Peyer's patch (tissue), 4 donors: ENCODE results near the gene SMCO1. TPM values are rescaled to one million over a fixed set of nuclear protein-coding genes. Genes with fewer than 3 reads are reported as not detected.
"Not testable (repeated sequence)": the region's sequence is repeated elsewhere in the genome, so short reads cannot be mapped to it uniquely, and the experiment has no call there.

Experiments used
- DNase-seq, 3 donors: peaks; one replicate each; pipeline ENCODE4 v3.0.0-alpha.2; 2017 to 2019
- H3K27ac ChIP-seq, 4 donors: fragments of 200-600 bp; sonication (generic); one replicate each; pipeline ENCODE4 v1.5.1; 2016 to 2019
- H3K27me3 ChIP-seq, 2 donors: fragments of 200-600 bp; sonication (generic); one replicate each; pipeline ENCODE4 v1.5.1; 2019
- H3K36me3 ChIP-seq, 3 donors: fragments of 200-600 bp; sonication (generic); one replicate each; pipeline ENCODE4 v1.5.1; 2016 to 2019
- H3K4me1 ChIP-seq, 4 donors: fragments of 200-600 bp; sonication (generic); one replicate each; pipeline ENCODE4 v1.5.1; 2016 to 2019
- H3K4me3 ChIP-seq, 4 donors: fragments of 200-600 bp; sonication (generic); 1 replicate in 3 of 4; 2 replicates in 1 of 4; pipeline ENCODE4 v1.5.1; 2016 to 2019; ENCODE audit warnings: mild to moderate bottlenecking in 1 of 4
- H3K9me3 ChIP-seq, 4 donors: fragments of 200-600 bp; sonication (generic); one replicate each; pipeline ENCODE4 v1.5.1; 2016 to 2019; ENCODE audit warnings: mild to moderate bottlenecking in 1 of 4
- CTCF ChIP-seq, 6 experiments: fragments of 450-650 bp in 4 of 6; fragments of 200-600 bp in 2 of 6; sonication (generic) in 1 of 6; IDR thresholded peaks; one replicate each; pipeline ENCODE4 v1.5.1; 2017 to 2019; ENCODE audit warnings: antibody characterized with exemption in 6 of 6, mild to moderate bottlenecking in 3 of 6, moderate library complexity in 1 of 6
- POLR2A ChIP-seq, 2 donors: fragments of 450-650 bp; IDR thresholded peaks; one replicate each; pipeline ENCODE4 v1.5.1; 2017; ENCODE audit warnings: antibody characterized with exemption in 2 of 2, mild to moderate bottlenecking in 2 of 2, moderate library complexity in 2 of 2
- small RNA-seq, 2 donors: library from RNA; depleted of rRNA; stranded (forward); fragments of <200 nt; gene quantifications; one replicate each; pipeline ENCODE3, GENCODE V24; 2016
- total RNA-seq, 4 donors: library from RNA; depleted of rRNA; stranded (reverse); fragments of >200 nt; gene quantifications; one replicate each; pipeline ENCODE4 v1.1.0, GENCODE V29; 2016

The SMCO1 gene
- total RNA-seq, 4 donors from 2014 or later: not detected

DNA sequence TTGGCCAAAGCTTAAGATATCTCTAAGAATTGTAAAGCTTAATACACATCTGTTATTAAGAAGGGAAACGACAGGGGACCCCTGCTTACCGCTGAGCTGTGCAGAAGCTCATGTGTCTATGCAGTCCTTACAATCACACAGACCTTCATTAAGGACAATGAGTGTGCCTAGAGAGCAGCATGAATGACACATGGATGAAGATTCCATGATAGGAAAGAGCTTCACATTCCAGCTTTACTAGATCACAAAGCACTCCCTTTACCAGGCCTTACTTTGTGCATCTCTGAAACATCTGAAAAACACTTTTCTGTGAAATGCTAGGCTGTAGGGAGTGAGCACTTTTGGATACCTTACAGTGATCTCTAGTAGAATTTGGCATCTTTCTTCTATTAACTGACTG, 43.6 kb downstream of the SMCO1 start:
- no peak for DNase-seq
- no peak for TF ChIP-seq POLR2A (IDR thresholded peaks at IDR 0.05)
- no peak for TF ChIP-seq CTCF (IDR thresholded peaks at IDR 0.05)
- Histone ChIP-seq H3K4me1 (no peaks in the 10 kb centered on the region), H3K27ac (no peak overlapping the region), H3K4me3 (no peak overlapping the region), H3K9me3 (no peaks in the 10 kb centered on the region), H3K27me3 (no peaks in the 10 kb centered on the region), H3K36me3 (peaks cover 0 to 45% (median 0%) of the 10 kb centered on the region in 3 donors)

GRCh38 chr3:196470182-196470581, 45.0 kb downstream of the SMCO1 start:
- H3K27me3 ChIP-seq, H3K27ac ChIP-seq, H3K4me3 ChIP-seq, H3K4me1 ChIP-seq, H3K9me3 ChIP-seq, DNase-seq: not testable (repeated sequence)
- H3K36me3 ChIP-seq: peaks cover 0 to 39% (median 0%) of the 10 kb centered on the region in 3 donors

DNA sequence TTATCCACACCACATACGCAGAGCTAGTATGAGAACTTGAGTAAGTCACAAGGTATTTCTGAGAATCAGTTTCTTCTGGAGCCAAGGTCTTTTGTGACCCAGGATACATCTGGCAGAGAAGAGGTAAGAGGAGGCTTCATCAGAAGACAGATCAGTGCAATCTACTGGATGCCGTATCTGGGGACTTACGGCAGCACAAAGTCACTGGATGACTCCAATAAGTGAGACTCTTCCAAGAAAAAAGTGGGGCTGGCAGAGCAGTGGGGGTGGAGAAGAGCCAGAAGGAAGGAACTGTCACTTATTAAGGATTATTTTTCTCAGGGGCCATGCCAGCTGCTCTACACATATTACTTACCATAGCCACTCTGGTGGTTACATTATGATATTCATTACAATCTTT, 51.3 kb downstream of the SMCO1 start:
- TF ChIP-seq POLR2A (IDR thresholded peaks at IDR 0.05) (no peak), CTCF (IDR thresholded peaks at IDR 0.05) (no peak)
- Histone ChIP-seq H3K4me1 (no peaks in the 10 kb centered on the region), H3K36me3 (no peaks in the 10 kb centered on the region), H3K9me3 (no peaks in the 10 kb centered on the region), H3K27me3 (no peaks in the 10 kb centered on the region), H3K4me3 (no peak overlapping the region), H3K27ac (no peak overlapping the region)
- DNase-seq: no peak

- Histone ChIP-seq H3K36me3 (no peaks in the 10 kb centered on the region), H3K27ac (no peak overlapping the region), H3K27me3 (no peaks in the 10 kb centered on the region), H3K4me3 (no peak overlapping the region), H3K4me1 (no peaks in the 10 kb centered on the region), H3K9me3 (no peaks in the 10 kb centered on the region)
- no peak for DNase-seq
- no peak for TF ChIP-seq CTCF (IDR thresholded peaks at IDR 0.05)
- no peak for TF ChIP-seq POLR2A (IDR thresholded peaks at IDR 0.05)
Measured at GRCh38 chr3:196463478-196463756, 51.7 kb downstream of the SMCO1 start.

GRCh38 chr3:196462680-196463477, 52.3 kb downstream of the SMCO1 start:
- H3K4me1 ChIP-seq, DNase-seq, H3K27ac ChIP-seq, H3K36me3 ChIP-seq, H3K4me3 ChIP-seq, H3K9me3 ChIP-seq, H3K27me3 ChIP-seq: not testable (repeated sequence)

DNA sequence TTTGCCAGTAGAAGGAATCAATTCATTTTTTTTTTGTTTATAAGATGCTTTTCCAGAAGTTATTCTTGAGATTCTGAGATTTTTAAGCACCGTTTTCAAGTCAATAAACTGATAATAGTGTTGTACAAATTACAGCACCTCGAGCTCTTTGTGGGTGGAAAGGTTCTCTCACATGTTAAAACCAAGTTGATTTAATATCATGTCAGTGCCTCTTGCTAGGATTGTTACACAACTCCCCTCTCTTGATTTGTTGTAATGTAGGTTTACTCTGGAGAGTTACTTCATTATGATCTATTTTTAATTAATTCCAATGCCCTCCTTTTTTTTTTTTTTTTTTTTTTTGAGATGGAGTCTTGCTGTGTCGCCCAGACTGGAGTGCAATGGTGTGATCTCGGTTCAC, 57.1 kb downstream of the SMCO1 start:
- TF ChIP-seq POLR2A (IDR thresholded peaks at IDR 0.05) (no peak), CTCF (IDR thresholded peaks at IDR 0.05) (no peak)
- no peak overlapping the region for H3K4me3 ChIP-seq
- H3K4me1 ChIP-seq: no peaks in the 10 kb centered on the region
- no peaks in the 10 kb centered on the region for H3K36me3 ChIP-seq
- no peaks in the 10 kb centered on the region for H3K27me3 ChIP-seq
- no peaks in the 10 kb centered on the region for H3K9me3 ChIP-seq
- no peak for DNase-seq
- H3K27ac ChIP-seq: no peak overlapping the region

GRCh38 chr3:196457470-196457869, 57.7 kb downstream of the SMCO1 start:
- DNase-seq, H3K36me3 ChIP-seq, H3K27me3 ChIP-seq, H3K4me1 ChIP-seq, H3K27ac ChIP-seq, H3K4me3 ChIP-seq, H3K9me3 ChIP-seq: not testable (repeated sequence)

Small RNA genes lying within 50 kb of the gene (small RNA-seq; reads per million reads assigned to genes)
- gene RPS29P3: 0 reads per million in 2 donors

Other genes with a start within 250 kb of the SMCO1 start
- gene PCYT1A, start 227.6 kb downstream of the SMCO1 start, total RNA-seq: 100 to 1,000 TPM; 168 to 211 (median 177) TPM
- 1 to 10 TPM in 2 of 4 donors, not detected in 2; 2.3 to 6.0 TPM for gene DYNLT2B, start 197.1 kb downstream of the SMCO1 start, total RNA-seq
- not detected for gene TM4SF19, start 177.0 kb downstream of the SMCO1 start, total RNA-seq
- 10 to 100 TPM; 12.3 to 64.4 (median 22.7) TPM for gene UBXN7, start 82.9 kb downstream of the SMCO1 start, total RNA-seq
- gene RNF168, start 11.6 kb downstream of the SMCO1 start, total RNA-seq: 10 to 100 TPM; 13.3 to 56.1 (median 18.3) TPM
- gene WDR53, start 53.2 kb upstream of the SMCO1 start, total RNA-seq: 10 to 100 TPM in 1 of 4 donors, 1 to 10 TPM in 3; 1.9 to 12.4 (median 6.5) TPM
- 1 to 10 TPM; 5.0 to 6.5 (median 5.9) TPM for gene FBXO45, start 53.3 kb upstream of the SMCO1 start, total RNA-seq
- gene NRROS, start 124.3 kb upstream of the SMCO1 start, total RNA-seq: 10 to 100 TPM in 1 of 4 donors, 1 to 10 TPM in 2, under 1 TPM in 1; 0.70 to 10.7 (median 2.8) TPM
- gene CEP19, start 196.9 kb upstream of the SMCO1 start, total RNA-seq: under 1 TPM in 1 of 4 donors, not detected in 3; 0.67 TPM
- gene PIGX, start 197.0 kb upstream of the SMCO1 start, total RNA-seq: 10 to 100 TPM in 3 of 4 donors, 1 to 10 TPM in 1; 9.4 to 26.1 (median 15.2) TPM
- 10 to 100 TPM; 42.9 to 65.2 (median 53.5) TPM for gene PAK2, start 224.5 kb upstream of the SMCO1 start, total RNA-seq